ENCODE data around the gene SLC39A6. TPM values are rescaled to one million over a fixed set of nuclear protein-coding genes. Genes with fewer than 3 reads are reported as not detected.

Gene SLC39A6
- total and polyA plus RNA-seq, 2 experiments from 2014 or later, result 20.8 to 47.3 TPM

DNA sequence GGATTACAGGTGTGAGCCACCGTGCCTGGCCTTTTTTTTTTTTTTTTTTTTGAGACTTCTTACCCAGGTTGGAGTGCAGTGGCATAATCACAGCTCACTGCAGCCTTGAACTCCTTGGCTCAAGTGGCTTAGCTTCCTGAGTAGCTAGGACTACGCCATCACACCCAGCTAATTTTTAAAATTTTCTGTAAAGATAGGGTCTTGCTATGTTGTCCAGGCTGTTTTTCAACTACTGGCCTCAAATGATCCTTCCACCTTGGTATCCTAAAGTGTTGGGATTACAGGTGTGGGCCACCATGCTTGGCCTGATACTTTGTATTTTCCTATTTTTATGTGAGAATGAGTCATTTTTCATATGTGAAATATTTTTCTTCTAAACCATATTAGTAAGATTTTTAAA is 14.3 kb upstream of the SLC39A6 start:
- Histone ChIP-seq H3K27ac (ENCODE audit: low read depth) (no peak overlapping the region), H3K9me2 (ENCODE audit: insufficient read depth) (no peaks in the 10 kb centered on the region), H2AFZ (no peak overlapping the region), H3F3A (replicated peaks; ENCODE audit: low read depth) (no peaks in the 10 kb centered on the region), H3K27me3 (ENCODE audit: insufficient read depth) (no peaks in the 10 kb centered on the region), H3K4me3 (no peak overlapping the region), H4K20me1 (replicated peaks; ENCODE audit: insufficient read depth) (peaks cover 22% of the 10 kb centered on the region), H3K4me2 (no peak overlapping the region), H3K4me1 (ENCODE audit: insufficient read depth) (no peaks in the 10 kb centered on the region), H3K79me2 (replicated peaks; ENCODE audit: insufficient read depth) (0 out of 2 replicates have a peak, but pooled peaks cover 3% of the 10 kb centered on the region), H3K36me3 (ENCODE audit: insufficient read depth) (peaks cover 70% of the 10 kb centered on the region)
- ATAC-seq, result no peak
- DNase-seq (ENCODE audit: low spot score), result no peak
- no peak for TF ChIP-seq ZNF114 (CRISPR knock-in tag; IDR thresholded peaks at IDR 0.05)
- H3K4me1 Mint-ChIP-seq, result no peaks in the 10 kb centered on the region
- H3K27ac Mint-ChIP-seq, result no peak overlapping the region
- no peak overlapping the region for H3K4me3 Mint-ChIP-seq
- H3K36me3 Mint-ChIP-seq (ENCODE audit: low read depth), result peaks cover 83% of the 10 kb centered on the region
- no peaks in the 10 kb centered on the region for H3K9me3 Mint-ChIP-seq
- no peaks in the 10 kb centered on the region for H3K27me3 Mint-ChIP-seq (ENCODE audit: insufficient read depth, low read depth, poor library complexity)

DNA sequence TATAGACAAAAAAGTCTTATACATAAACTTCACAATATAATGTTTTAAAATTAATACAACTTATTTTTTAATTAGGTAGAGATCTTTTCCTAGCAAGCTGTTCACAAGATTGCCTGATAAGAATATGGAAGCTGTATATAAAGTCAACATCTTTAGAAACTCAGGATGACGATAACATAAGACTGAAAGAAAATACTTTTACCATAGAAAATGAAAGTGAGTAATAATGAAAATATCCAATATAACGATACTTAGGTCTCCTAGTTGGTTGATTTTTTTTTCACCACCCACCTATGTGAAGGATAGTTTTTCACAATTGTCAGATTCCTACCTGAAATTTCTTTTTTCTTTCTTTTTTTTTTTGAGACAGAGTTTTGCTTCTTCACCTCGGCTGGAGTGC is 13.6 kb upstream of the SLC39A6 start:
- Histone ChIP-seq H3F3A (replicated peaks; ENCODE audit: low read depth) (no peaks in the 10 kb centered on the region), H2AFZ (no peak overlapping the region), H3K4me1 (ENCODE audit: insufficient read depth) (no peaks in the 10 kb centered on the region), H3K36me3 (ENCODE audit: insufficient read depth) (peaks cover 76% of the 10 kb centered on the region), H3K9me2 (ENCODE audit: insufficient read depth) (no peaks in the 10 kb centered on the region), H3K4me2 (no peak overlapping the region), H4K20me1 (replicated peaks; ENCODE audit: insufficient read depth) (peaks cover 27% of the 10 kb centered on the region), H3K27ac (ENCODE audit: low read depth) (no peak overlapping the region), H3K79me2 (replicated peaks; ENCODE audit: insufficient read depth) (0 out of 2 replicates have a peak, but pooled peaks cover 3% of the 10 kb centered on the region), H3K27me3 (ENCODE audit: insufficient read depth) (no peaks in the 10 kb centered on the region), H3K4me3 (no peak overlapping the region)
- ATAC-seq, result no peak
- Mint-ChIP-seq H3K4me1 (no peaks in the 10 kb centered on the region), H3K27ac (no peak overlapping the region), H3K36me3 (ENCODE audit: low read depth) (peaks cover 83% of the 10 kb centered on the region), H3K27me3 (ENCODE audit: insufficient read depth, low read depth, poor library complexity) (no peaks in the 10 kb centered on the region), H3K4me3 (no peak overlapping the region), H3K9me3 (no peaks in the 10 kb centered on the region)
- TF ChIP-seq ZNF331 (CRISPR knock-in tag; IDR thresholded peaks at IDR 0.05; ENCODE audit: low read depth) (no peak), CREB1 (CRISPR knock-in tag; IDR thresholded peaks at IDR 0.05; ENCODE audit: low read depth) (no peak), ZNF114 (CRISPR knock-in tag; IDR thresholded peaks at IDR 0.05) (no peak), EZH2phosphoT487 (IDR thresholded peaks at IDR 0.05; ENCODE audit: unreplicated experiment) (no peak), STAT1 (IDR thresholded peaks at IDR 0.05; ENCODE audit: unreplicated experiment) (no peak), NANOG (IDR thresholded peaks at IDR 0.05; ENCODE audit: borderline replicate concordance) (no peak)
- TF ChIP-seq, protein P1, sequence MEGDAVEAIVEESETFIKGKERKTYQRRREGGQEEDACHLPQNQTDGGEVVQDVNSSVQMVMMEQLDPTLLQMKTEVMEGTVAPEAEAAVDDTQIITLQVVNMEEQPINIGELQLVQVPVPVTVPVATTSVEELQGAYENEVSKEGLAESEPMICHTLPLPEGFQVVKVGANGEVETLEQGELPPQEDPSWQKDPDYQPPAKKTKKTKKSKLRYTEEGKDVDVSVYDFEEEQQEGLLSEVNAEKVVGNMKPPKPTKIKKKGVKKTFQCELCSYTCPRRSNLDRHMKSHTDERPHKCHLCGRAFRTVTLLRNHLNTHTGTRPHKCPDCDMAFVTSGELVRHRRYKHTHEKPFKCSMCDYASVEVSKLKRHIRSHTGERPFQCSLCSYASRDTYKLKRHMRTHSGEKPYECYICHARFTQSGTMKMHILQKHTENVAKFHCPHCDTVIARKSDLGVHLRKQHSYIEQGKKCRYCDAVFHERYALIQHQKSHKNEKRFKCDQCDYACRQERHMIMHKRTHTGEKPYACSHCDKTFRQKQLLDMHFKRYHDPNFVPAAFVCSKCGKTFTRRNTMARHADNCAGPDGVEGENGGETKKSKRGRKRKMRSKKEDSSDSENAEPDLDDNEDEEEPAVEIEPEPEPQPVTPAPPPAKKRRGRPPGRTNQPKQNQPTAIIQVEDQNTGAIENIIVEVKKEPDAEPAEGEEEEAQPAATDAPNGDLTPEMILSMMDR (conservative IDR thresholded peaks at IDR 0.05; ENCODE audit: low read depth in 2 of 2), result no peak
- DNase-seq (ENCODE audit: low spot score), result no peak

DNA sequence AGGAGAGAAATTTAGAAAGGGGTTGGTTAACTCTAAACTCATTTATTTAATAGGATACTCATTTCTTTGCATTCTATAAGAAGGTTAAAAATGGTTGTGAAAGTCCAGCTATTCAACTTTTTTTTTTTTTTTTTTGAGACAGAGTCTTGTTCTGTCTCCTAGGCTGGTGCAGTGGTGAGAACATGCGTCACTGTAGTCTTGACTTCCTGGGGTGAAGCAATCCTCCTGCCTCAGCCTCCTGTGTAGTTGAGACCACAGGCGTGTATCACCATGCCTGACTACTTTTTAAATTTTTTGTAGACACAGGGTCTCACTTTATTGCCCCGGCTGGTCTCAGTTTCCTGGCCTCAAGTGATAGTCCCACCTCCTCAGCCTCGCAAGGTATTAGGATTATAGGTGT is 12.4 kb upstream of the SLC39A6 start:
- no peak for ATAC-seq
- no peak overlapping the region for H3K4me3 Mint-ChIP-seq
- no peak for DNase-seq (ENCODE audit: low spot score)
- H3K27ac ChIP-seq (ENCODE audit: low read depth), result no peak overlapping the region
- peaks cover 33% of the 10 kb centered on the region for H4K20me1 ChIP-seq (replicated peaks; ENCODE audit: insufficient read depth)
- H3K36me3 ChIP-seq (ENCODE audit: insufficient read depth), result peaks cover 85% of the 10 kb centered on the region
- H3K27me3 ChIP-seq (ENCODE audit: insufficient read depth), result no peaks in the 10 kb centered on the region
- no peak overlapping the region for H3K27ac Mint-ChIP-seq
- H3K9me3 Mint-ChIP-seq, result no peaks in the 10 kb centered on the region
- H3K4me1 Mint-ChIP-seq, result no peaks in the 10 kb centered on the region
- peaks cover 6% of the 10 kb centered on the region; the same call in 1 of the 2 replicates for H3K79me2 ChIP-seq (replicated peaks; ENCODE audit: insufficient read depth)
- H3K9me2 ChIP-seq (ENCODE audit: insufficient read depth), result no peaks in the 10 kb centered on the region
- H3K36me3 Mint-ChIP-seq (ENCODE audit: low read depth), result peaks cover 85% of the 10 kb centered on the region
- H3F3A ChIP-seq (replicated peaks; ENCODE audit: low read depth), result no peaks in the 10 kb centered on the region
- TF ChIP-seq, protein P2, sequence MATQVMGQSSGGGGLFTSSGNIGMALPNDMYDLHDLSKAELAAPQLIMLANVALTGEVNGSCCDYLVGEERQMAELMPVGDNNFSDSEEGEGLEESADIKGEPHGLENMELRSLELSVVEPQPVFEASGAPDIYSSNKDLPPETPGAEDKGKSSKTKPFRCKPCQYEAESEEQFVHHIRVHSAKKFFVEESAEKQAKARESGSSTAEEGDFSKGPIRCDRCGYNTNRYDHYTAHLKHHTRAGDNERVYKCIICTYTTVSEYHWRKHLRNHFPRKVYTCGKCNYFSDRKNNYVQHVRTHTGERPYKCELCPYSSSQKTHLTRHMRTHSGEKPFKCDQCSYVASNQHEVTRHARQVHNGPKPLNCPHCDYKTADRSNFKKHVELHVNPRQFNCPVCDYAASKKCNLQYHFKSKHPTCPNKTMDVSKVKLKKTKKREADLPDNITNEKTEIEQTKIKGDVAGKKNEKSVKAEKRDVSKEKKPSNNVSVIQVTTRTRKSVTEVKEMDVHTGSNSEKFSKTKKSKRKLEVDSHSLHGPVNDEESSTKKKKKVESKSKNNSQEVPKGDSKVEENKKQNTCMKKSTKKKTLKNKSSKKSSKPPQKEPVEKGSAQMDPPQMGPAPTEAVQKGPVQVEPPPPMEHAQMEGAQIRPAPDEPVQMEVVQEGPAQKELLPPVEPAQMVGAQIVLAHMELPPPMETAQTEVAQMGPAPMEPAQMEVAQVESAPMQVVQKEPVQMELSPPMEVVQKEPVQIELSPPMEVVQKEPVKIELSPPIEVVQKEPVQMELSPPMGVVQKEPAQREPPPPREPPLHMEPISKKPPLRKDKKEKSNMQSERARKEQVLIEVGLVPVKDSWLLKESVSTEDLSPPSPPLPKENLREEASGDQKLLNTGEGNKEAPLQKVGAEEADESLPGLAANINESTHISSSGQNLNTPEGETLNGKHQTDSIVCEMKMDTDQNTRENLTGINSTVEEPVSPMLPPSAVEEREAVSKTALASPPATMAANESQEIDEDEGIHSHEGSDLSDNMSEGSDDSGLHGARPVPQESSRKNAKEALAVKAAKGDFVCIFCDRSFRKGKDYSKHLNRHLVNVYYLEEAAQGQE (IDR thresholded peaks at IDR 0.05; ENCODE audit: unreplicated experiment), result no peak
- H2AFZ ChIP-seq, result no peak overlapping the region
- no peaks in the 10 kb centered on the region for H3K27me3 Mint-ChIP-seq (ENCODE audit: insufficient read depth, low read depth, poor library complexity)
- no peak overlapping the region for H3K4me3 ChIP-seq
- H3K4me1 ChIP-seq (ENCODE audit: insufficient read depth), result no peaks in the 10 kb centered on the region
- H3K4me2 ChIP-seq, result no peak overlapping the region

All from GM23338 (cell line).